NCI-H2227 (cell line): ENCODE data around the gene NUTM2B.
"Not testable (repeated sequence)": the region's sequence is repeated elsewhere in the genome, so short reads cannot be mapped to it uniquely, and the experiment has no call there.

Experiments used
- DNase-seq: peaks from one replicate; lab custom pipeline; 2025; ENCODE audit not compliant: unreplicated experiment; lab: John Stamatoyannopoulos, UW

NUTM2B gene

GRCh38 chr10:79726620-79727019 lies 23.6 kb downstream of the NUTM2B start:
- DNase-seq = not testable (repeated sequence)

DNA sequence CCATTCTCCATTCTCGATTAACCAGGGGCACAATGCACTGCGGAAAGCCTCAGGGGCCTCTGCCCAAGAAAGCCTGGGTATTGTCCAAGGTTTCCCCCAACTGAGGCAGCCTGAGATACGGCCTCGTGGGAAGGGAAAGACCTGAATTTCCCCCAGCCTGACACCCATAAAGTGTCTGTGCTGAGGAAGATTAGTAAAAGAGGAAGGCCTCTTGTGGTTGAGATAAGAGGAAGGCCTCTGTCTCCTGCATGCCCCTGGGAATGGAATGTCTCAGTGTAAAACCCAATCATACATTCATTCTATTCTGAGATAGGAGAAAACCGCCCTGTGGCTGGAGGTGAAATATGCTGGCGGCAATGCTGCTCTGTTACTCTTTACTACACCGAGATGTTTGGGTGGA lies 41.8 kb downstream of the NUTM2B start:
- DNase-seq = not testable (repeated sequence)

DNA sequence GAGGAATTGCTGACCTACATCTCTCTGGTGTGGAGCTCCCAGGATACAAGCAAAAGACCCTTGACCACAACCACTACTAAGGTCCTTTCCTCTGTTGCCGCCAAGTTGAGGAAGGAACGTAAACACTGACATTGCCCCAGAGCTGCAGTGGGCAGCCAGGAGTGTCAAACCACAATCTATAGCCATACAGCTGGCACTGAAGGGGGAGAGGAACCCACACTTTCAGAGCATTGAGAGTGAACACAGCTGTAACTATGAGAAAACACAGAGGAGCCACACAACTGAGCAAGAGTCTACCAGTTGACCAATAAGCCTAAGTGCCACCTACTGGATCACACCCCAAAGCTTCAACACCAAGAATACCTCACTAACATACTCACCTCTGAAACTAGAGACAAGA lies 45.5 kb downstream of the NUTM2B start:
- not testable (repeated sequence) for DNase-seq

- not testable (repeated sequence) for DNase-seq
Measured at GRCh38 chr10:79753601-79754000, 50.6 kb downstream of the NUTM2B start.

DNA sequence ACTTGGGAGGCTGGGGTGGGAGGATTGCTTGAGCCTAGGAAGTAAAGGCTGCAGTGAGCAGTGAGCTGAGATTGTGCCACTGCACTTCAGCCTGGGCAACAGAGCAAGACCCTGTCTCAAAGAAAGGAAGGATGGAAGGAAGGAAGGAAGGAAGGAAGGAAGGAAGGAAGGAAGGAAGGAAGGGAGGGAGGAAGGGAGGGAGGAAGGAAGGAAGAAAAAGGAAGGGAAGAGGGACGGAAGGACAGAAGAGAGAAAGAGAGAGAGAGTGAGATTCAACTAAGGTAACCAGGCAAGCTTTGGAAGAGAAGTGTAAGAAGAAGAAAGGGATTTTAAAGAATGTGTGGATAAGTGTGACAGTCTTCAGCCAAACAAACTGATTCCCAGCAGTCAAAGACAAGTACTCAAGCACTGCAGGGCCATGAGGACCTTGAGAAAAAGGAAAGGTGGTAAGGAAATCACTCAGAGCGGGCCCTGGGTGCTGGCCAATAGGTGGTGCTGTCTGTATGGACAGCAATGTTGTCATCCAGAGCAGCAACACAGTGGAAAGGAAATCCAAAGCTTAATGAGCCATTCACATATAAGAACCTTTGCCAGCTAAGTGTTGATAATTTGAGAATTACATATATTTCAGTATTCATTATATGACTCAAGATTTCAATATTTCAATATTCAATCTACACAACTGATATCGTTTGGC lies 55.4 kb downstream of the NUTM2B start:
- DNase-seq = not testable (repeated sequence)
